ENCODE data around the gene GAS6.
A peak's percentile ranks its signal among the peaks of the same experiment; 100 is the strongest.
"Not testable (repeated sequence)": the region's sequence is repeated elsewhere in the genome, so short reads cannot be mapped to it uniquely, and the experiment has no call there.

The GAS6 gene

DNA sequence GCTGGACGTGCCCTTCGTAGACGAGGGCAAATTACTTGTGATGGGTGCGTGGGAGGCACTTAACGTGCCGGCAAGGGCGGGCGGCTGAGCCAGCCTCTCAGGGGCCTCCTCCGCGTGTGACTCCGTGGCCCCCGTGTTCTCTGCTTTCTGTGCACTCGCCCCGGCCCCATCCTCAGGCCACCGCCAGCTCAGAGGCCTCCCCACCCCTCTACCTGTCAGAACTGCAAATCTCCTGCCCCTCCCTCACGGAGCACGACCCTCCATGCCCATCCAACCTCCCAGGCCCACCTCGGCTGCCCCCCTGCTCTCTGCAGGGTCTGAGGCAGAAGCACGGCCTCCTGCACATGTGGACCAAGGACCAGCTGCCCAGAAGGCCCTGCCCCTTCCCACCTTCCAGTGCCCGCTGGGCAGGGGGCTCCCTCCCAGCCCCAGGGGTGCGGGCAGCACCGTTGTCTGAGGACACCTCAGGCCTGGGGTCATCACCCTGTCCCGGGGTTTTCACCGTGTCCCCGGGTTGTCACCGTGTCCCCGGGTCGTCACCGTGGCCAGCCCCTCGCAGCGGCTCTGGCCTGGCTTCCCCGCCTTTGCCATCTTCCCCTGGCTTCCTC, 60.4 kb downstream of the GAS6 start:
- DNase-seq, result no peak

- no peak for DNase-seq
These were observed 61.1 kb downstream of the GAS6 start for GRCh38 chr13:113802761-113803160.

DNA sequence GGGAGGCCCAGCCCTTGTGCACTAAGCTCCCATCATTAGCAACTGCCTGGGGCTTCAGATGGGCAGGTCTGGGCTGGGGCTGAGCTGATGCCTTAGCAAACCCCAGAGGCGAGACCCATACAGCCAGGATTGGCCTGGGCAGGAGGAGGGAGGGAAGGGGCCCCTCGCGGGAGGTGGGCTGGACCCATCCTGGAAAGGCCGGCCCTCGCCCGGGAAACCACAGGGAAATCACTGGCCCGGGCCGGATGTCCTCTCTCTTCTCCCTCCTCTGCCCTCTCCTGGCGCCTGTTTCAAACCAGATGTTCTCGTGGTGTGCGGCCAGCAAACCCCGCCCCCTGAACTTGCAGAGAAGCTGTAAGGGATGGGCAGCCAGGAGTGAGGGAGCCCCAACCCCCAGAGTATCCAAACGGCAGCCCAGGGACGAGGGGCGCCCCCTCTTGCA, 61.8 kb downstream of the GAS6 start:
- no peak for DNase-seq

- DNase-seq, result no peak
These were observed 62.5 kb downstream of the GAS6 start for GRCh38 chr13:113801289-113801961.

- no peak for DNase-seq
These were observed 63.3 kb downstream of the GAS6 start for GRCh38 chr13:113800576-113800926.

- no peak for DNase-seq
These were observed 65.6 kb downstream of the GAS6 start for GRCh38 chr13:113798200-113798811.

DNA sequence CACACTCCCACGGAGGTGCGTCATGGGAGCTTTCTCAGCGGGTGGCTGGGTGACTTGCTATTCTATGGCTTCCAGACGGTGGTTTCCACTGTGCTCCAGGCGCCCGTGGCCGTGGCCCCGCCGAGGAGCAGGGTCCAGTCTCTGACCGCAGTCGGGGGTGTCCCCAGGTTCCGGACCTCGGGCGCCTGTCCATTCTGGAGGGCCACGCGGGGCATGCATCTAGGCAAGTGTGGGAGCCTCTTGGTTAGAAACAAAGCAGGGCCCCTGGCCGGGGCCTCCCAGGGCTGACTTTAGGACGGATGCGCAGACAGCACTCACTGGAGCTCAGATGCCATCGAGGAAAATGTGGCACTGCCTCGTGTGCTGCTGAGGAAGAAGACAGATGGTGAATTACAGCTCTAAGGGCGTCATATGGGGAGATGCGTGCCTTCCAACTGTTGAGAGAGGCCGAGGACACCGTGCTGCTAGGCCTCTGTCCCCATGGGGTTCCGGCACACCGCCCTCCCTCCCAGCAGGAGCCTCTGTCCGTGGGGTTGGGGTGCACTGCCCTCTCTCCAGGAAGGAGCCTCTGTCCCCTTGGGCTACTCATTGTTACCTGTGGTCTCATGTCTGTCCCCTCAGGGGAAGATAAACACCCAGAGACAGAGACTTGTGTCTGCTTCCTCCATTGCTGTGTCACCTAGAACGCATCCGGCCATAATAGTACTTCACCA, 66.8 kb downstream of the GAS6 start:
- no peak for DNase-seq

GRCh38 chr13:113796211-113796963, 67.5 kb downstream of the GAS6 start:
- DNase-seq, result no peak

DNA sequence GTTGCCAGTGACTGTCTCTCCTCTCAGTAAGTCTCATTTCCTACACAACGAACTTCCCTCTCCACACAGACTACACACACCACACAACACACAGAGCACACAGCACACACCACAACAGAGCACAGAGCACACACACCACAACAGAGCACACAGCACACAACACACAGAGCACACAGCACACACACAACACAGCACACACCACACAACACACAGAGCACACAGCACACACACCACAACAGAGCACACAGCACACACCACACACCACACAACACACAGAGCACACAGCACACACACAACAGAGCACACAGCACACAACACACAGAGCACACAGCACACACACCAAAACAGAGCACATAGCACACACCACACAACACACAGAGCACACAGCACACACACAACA, 68.5 kb downstream of the GAS6 start:
- not testable (repeated sequence) for DNase-seq

DNA sequence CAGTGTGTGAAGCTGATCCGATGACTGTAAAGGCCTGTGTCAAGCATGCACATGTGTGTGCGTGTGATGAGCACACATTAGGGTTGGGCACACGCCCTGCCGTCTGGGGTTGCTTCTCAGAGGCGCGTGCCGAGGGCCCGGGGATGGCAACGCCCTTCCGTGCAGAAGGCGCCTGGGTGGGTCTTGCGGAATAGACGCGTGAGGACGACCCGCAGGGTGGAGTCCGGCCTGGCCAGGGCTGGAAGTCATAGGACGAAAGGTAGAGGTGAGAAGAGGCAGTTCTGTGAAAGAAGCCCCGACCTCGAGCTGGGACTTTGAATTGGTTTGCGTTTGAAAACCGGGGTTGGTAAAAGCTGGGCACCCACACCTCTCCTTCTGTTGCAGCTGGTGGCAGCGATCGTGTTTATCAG, 69.1 kb downstream of the GAS6 start:
- no peak for DNase-seq

- DNase-seq, result peak; percentile 16
These were observed 69.8 kb downstream of the GAS6 start for GRCh38 chr13:113794086-113794485.

DNA sequence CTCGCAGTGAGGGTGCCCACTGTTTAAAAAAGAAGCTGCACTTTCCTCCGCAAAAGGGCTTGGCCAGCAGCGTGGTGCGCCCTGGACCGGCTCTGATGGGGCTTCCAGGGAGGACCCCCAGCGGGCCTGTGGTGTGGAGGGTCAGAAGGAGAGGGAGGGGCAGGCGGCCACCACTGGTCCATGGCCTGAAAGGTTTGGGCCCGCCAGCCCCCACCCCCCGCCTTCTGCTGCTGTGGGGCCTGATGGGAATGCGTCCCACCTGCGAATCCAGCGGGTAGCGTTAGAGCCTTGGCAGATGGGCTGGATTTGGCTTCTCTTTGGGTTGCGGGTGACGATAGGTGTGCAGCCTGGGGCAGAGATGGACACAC, 70.2 kb downstream of the GAS6 start:
- no peak for DNase-seq

DNA sequence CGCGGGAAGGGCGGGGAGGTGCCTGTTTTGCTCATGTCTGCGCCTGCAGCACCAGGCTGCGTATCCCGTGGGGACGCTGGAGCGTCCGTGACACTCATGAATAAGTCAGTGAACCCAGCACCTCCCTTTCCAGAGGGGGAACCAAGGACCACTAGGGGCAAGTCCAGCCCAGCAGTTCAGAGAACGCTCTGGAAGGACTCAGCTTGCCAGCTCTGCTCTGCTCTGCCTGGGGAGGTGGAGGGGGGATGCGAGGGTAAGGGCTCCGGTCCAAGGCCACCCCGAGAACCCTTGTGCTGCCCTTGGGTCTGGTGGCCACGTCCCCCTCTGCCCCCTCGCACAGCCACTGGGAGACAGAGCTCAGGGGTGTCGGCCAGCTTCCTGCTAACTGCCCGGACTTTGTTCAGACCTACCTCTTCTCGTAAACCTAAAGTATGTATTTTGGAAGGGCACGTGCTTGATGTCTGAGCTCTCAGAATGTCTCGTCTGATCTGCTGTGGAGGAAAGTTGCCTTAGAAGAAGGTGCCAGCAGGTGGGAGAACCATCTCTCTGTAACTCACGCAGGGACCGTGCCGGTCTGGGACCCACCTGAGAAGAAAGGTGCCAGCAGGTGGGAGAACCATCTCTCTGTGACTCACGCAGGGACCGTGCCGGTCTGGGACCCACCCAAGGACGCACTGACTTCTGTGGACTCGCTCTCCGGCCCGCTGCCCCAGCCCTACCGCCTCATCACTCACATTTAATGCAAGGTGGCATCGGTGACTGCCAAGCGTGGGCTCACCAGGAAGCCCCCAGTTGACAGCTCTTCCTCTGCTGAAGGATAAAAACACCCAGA, 70.8 kb downstream of the GAS6 start:
- no peak for DNase-seq

DNA sequence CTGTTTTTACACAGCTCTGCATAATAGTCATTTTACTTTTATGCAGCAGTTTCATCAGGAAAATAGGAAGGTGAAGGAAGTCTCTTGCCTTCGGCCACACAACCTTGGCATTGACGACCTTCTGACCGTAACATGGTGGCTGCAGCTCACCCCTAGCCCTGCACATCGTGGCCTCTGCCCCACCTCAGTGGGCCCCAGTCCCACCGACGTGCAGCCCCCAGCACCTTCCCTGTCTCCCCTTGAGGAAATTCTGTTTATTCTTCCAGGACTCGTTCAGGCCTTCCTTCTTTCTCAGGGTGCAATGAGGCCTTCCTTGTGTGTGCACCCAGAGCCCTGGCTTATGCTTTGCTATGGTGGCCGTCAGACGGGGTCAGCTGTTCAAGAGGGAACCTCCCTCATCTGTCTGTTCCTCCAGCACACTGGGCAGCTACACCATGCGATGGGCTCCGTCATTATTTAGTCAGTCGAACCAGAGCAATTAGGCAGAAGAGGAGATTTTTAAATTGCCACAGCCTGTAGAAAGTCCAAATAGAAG, 71.6 kb downstream of the GAS6 start:
- no peak for DNase-seq

GRCh38 chr13:113791761-113792160, 72.1 kb downstream of the GAS6 start:
- no peak for DNase-seq

DNA sequence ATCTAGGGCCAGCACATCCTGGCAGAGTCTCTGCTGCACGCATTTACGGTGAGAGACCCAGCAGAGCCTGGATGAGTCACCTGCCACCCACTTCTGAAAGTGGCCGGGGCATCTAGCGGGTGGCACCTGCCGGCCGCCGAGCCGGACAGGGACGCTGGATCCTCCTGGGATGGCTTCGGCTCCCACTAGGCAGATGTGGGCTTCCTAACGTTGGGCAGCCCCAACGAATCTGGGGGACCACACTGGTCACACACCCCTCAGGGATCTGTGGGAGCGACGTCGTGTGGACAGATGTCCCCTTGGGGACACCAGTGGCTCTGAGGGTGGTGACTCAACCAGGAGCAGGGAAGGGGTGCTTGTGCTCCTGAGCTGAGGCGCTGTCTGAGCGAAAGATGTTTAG, 72.7 kb downstream of the GAS6 start:
- DNase-seq, result no peak

DNA sequence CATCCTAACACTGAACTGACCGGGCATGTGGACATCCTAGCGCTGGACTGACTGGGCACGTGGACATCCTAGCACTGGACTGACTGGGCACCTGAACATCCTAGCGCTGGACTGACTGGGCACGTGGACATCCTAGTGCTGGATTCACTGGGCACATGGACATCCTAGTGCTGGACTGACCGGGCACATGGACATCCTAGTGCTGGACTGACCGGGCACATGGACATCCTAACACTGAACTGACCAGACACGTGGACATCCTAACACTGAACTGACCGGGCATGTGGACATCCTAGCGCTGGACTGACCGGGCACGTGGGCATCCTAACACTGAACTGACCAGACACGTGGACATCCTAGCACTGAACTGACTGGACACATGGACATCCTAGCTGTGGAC, 73.9 kb downstream of the GAS6 start:
- not testable (repeated sequence) for DNase-seq

DNA sequence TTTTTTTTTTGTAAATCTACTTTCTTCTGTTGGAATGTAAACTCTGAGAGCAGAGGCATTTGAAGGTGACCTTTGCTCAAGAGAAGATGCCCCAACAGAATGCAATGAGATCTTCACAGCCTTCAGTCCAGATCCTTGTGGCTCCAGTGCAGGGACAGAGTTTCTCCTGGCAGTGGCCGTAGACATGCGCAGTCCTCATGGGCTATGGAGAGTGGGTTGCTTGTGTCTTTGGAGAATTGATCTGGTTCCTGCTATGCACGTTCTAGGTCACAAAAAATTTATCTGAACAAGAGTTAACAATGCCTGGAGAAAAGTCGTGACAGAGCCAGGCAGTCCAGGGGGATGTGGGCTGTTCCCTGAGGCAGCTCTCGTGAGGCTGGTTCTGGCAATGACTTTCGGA, 74.7 kb downstream of the GAS6 start:
- no peak for DNase-seq

- no peak for DNase-seq
These were observed 75.3 kb downstream of the GAS6 start for GRCh38 chr13:113788413-113789135.

- no peak for DNase-seq
These were observed 76.2 kb downstream of the GAS6 start for GRCh38 chr13:113787694-113788093.

DNA sequence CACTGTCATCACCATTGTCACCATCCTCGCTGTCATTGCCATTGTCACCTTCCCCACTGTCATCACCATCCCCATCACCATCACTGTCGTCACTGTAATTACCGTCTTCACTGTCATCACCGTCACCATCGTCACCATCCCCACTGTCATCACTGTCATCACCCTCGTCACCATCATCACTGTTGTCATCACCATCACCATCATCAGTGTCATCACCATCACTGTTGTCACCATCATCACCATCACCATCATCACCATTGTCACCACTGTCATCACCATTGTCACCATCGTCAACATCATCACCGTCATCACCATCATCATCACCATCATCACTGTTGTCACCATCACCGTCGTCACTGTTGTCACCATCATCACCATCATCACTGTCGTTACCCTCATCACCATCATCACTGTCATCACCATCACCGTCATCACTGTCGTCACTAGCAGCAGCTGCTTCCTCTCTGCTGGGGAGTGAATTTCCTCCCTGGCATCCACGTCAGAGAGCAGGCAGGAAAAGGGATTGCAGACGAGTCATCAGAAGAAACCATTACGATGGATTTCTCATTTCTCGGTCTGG, 77.5 kb downstream of the GAS6 start:
- DNase-seq, result no peak

All from activated CD4-positive, CD25-positive, alpha-beta regulatory T cell treated with anti-CD3 and anti-CD28 coated beads, Interleukin-2, amount 50 U/mL, for 72 hours (primary cell).